GM23248 (cell line): ENCODE measurements around the gene PHF21B.

Source experiments
- EZH2 ChIP-seq: fragments of 200-600 bp; sonication (generic); IDR thresholded peaks from 2 replicates; pipeline ENCODE4 v1.6.1; 2018; ENCODE audit warnings: antibody characterized with exemption, mild to moderate bottlenecking; ENCODE audit not compliant: insufficient read depth, poor library complexity, severe bottlenecking
- EZH2phosphoT487 ChIP-seq: fragments of 200-600 bp; sonication (generic); IDR thresholded peaks from 2 replicates; pipeline ENCODE4 v1.6.1; 2018; ENCODE audit warnings: antibody characterized with exemption, moderate library complexity, mild to moderate bottlenecking, low read depth; ENCODE audit not compliant: insufficient read depth

DNA sequence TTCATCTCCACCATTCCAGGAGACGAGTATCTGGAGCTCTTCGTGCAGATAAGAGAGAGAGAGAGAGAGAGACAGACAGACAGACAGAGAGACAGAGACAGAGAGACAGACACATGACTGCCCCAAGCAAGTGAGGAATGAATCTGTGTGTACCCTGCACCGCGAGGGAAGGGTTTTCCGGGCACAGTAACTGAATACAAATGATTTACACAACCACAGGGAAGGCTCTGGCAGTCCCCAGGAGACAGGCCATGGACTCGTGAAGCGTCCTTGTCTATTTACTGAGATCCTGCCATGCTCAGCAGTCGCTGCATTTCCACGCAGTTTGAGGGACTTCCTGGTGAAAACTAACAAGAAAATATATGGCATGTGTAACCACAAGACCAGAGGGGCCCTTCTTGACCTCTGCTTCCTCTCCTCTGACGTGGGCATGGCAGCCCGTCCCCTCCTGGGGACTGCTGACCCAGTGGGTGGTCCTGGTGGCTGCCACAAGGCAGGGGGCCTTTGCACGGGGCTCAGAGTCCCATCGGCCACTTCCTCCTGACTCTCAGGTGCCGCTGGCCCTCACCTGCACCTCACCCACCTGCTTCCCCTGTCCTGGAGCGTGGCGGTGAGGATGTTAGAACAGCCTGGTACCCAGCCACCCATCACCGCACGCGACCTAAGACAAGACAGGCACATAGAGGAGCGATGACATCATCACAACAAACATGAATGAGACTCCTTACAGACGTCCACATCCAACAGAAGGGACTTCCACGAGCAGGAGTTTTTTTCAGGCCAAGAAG, 75.9 kb downstream of the PHF21B start:
- TF ChIP-seq EZH2 (no peak), EZH2phosphoT487 (no peak)
